ENCODE measurements around the gene FOXJ1. TPM values are rescaled to one million over a fixed set of nuclear protein-coding genes. Genes with fewer than 3 reads are reported as not detected.

Gene FOXJ1
- total RNA-seq, 1 donor from 2014 or later = under 0.01 TPM

DNA sequence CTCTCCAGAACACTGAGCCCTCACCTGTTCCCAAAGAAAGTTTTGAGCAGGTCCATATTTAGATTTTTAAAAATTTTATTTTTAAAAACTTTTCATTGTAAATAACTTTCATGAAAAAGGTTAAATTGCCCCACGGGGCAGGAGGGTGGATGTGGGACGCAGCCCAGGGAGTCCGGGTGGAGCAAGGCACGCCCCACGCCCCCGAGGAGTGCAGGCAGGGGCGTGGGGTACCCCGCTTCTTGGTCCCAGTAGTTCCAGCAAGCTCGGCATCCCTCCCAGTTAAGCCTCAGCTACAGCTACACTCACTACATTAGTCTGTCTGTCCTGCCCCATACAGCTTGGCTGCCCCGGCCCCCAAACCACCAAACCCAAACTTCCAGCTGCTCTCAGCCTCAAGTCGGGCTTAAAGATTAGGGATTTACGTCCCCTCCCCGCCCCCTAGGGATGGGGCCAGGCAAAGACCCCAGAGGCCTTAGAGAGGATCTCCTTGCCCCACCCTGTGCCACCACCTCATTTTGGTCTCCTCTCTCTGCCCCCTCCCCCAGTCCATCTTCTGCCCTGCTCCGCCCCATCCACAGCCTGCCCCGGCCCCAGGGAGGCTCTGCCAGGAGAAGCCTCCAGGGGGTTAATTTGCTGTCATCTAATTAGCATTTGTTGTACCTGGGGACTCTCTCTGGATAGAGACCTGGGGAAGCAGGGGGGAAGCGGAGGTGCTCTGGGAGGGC, 4.6 kb downstream of the FOXJ1 start:
- H3K9ac ChIP-seq (ENCODE audit: low read depth in 1 of 3, low read length in 3 of 3) = no peak overlapping the region
- H3K27ac ChIP-seq (ENCODE audit: low read depth, low read length) = no peak overlapping the region
- peaks cover 75 to 80% (median 79%) of the 10 kb centered on the region in 3 donors for H3K27me3 ChIP-seq (ENCODE audit: control insufficient read depth in 3 of 3, insufficient read depth in 3 of 3, low read length in 3 of 3)
- H3K4me1 ChIP-seq (ENCODE audit: control insufficient read depth in 3 of 3, insufficient read depth in 3 of 3, low read length in 3 of 3) = peaks cover 6 to 15% (median 9%) of the 10 kb centered on the region in 3 donors
- no peak overlapping the region for H3K4me3 ChIP-seq (ENCODE audit: low read length in 3 of 3)
- no peaks in the 10 kb centered on the region for H3K9me3 ChIP-seq (ENCODE audit: control insufficient read depth in 3 of 3, low read length in 3 of 3)
- no peaks in the 10 kb centered on the region for H3K36me3 ChIP-seq (ENCODE audit: control insufficient read depth in 3 of 3, insufficient read depth in 3 of 3, low read length in 3 of 3)

DNA sequence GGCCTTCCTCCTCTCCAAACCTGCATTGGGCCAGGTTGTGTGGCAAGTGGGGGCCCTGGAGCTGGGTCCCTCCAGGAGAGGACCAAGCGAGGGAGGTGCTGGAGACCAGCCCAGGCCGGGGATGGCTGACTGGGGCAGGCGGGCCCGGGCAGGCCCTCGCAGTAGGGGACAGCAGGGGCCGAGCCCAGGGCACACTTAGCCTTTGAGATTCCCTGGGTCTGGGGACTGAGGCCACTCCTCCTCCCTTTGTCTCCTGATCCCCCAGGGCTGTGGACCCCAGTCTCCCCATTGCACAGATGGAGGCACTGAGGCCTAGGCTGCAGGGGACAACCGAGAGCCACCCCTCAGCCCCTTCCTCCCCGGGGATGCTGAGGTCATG, 5.2 kb downstream of the FOXJ1 start:
- peaks cover 5 to 11% (median 6%) of the 10 kb centered on the region in 3 donors for H3K4me1 ChIP-seq (ENCODE audit: control insufficient read depth in 3 of 3, insufficient read depth in 3 of 3, low read length in 3 of 3)
- no peak overlapping the region for H3K9ac ChIP-seq (ENCODE audit: low read depth in 1 of 3, low read length in 3 of 3)
- H3K27ac ChIP-seq (ENCODE audit: low read depth, low read length) = no peak overlapping the region
- H3K4me3 ChIP-seq (ENCODE audit: low read length in 3 of 3) = no peak overlapping the region
- H3K9me3 ChIP-seq (ENCODE audit: control insufficient read depth in 3 of 3, low read length in 3 of 3) = no peaks in the 10 kb centered on the region
- no peaks in the 10 kb centered on the region for H3K36me3 ChIP-seq (ENCODE audit: control insufficient read depth in 3 of 3, insufficient read depth in 3 of 3, low read length in 3 of 3)
- peaks cover 74 to 85% (median 82%) of the 10 kb centered on the region in 3 donors for H3K27me3 ChIP-seq (ENCODE audit: control insufficient read depth in 3 of 3, insufficient read depth in 3 of 3, low read length in 3 of 3)

DNA sequence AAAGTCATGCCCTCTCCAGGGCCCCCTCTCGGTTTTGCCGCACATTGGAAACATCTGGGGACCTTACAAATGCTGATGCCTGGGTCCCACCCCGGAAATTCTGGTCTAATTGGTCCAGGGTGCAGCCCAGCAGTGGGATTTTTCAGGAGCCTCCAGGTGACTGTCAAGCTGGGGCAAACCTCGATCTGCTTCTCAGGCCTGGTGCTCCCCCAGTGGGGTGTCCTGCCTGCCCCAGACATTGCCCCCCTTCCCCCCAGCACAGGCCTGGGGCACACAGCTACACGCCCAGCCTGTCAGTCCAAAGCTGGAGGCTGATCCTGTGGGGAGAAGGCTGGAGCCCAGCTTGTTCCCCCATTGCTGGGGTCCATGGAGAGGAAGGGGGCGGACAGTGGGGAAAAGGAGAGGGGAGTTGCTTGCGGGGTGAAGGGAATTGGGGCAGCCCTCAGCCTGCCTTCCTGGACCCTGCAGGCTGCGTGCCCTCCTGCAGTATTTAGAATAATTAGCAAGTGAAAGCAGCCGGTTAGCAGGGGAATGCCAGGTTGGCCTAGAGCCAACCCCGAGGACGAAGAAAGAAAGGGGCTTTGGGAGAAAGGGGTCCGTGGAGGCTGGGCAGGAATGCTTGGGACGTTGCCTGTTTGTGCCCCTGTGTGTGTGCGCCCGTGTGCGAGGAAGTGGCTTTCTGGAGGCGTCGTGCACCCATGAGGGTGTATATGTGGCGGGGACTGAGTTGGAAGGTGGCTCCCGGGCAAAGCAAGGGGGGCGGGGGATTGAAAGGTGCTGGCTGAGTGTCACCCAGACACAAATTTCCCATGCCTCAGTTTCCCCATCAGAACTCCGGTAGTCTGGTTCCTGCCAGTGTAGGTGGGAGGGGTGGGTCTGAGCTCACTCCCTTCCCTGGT, 5.9 kb downstream of the FOXJ1 start:
- Histone ChIP-seq H3K27ac (ENCODE audit: low read depth, low read length) (no peak overlapping the region), H3K27me3 (ENCODE audit: control insufficient read depth in 3 of 3, insufficient read depth in 3 of 3, low read length in 3 of 3) (peaks cover 68 to 89% (median 76%) of the 10 kb centered on the region in 3 donors), H3K4me1 (ENCODE audit: control insufficient read depth in 3 of 3, insufficient read depth in 3 of 3, low read length in 3 of 3) (peaks cover 2 to 8% (median 6%) of the 10 kb centered on the region in 3 donors), H3K9ac (ENCODE audit: low read depth in 1 of 3, low read length in 3 of 3) (no peak overlapping the region), H3K9me3 (ENCODE audit: control insufficient read depth in 3 of 3, low read length in 3 of 3) (no peaks in the 10 kb centered on the region), H3K4me3 (ENCODE audit: low read length in 3 of 3) (no peak overlapping the region), H3K36me3 (ENCODE audit: control insufficient read depth in 3 of 3, insufficient read depth in 3 of 3, low read length in 3 of 3) (no peaks in the 10 kb centered on the region)

DNA sequence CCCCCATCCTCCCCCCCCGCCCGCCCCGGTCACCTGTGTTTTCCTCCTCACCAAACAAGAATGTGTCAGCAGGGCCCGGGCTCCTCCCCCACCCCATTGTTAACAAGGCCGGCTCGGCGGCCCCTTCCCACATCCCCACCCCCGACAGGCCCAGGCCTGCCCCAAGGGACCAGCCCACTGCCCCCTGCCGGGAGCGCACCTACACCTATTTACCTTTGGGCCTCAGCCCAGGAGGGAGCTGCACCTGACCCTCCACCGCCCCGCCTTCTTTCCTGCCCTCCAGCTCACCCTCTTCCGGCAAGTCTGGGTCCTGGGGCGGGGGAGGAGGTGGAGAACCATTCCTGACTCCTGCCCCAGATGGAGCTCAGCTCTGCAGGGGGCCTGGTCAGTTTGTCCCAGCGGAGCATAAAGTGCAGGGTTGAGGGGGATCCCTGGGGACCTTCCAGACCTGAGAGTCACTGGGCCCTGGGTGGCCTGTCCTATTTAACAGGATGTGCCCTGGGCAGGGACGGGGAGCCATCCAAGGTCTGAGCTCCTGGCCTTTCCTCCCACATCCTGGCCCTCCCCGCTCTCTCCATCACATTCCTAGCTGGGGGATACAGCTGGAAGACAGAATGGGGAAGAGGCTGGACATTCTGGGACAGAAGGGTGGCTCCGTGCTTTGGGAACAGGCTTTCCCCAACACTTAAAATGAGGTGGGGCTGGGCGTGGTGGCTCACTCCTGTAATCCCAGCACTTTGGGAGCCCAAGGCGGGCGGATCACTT, 8.3 kb downstream of the FOXJ1 start:
- no peak overlapping the region for H3K27ac ChIP-seq (ENCODE audit: low read depth, low read length)
- no peaks in the 10 kb centered on the region for H3K36me3 ChIP-seq (ENCODE audit: control insufficient read depth in 3 of 3, insufficient read depth in 3 of 3, low read length in 3 of 3)
- H3K4me3 ChIP-seq (ENCODE audit: low read length in 3 of 3) = no peak overlapping the region
- no peak overlapping the region for H3K9ac ChIP-seq (ENCODE audit: low read depth in 1 of 3, low read length in 3 of 3)
- peaks cover 46 to 68% (median 52%) of the 10 kb centered on the region in 3 donors for H3K27me3 ChIP-seq (ENCODE audit: control insufficient read depth in 3 of 3, insufficient read depth in 3 of 3, low read length in 3 of 3)
- H3K9me3 ChIP-seq (ENCODE audit: control insufficient read depth in 3 of 3, low read length in 3 of 3) = no peaks in the 10 kb centered on the region
- peaks cover 0 to under 1% (median 0%) of the 10 kb centered on the region in 3 donors for H3K4me1 ChIP-seq (ENCODE audit: control insufficient read depth in 3 of 3, insufficient read depth in 3 of 3, low read length in 3 of 3)

DNA sequence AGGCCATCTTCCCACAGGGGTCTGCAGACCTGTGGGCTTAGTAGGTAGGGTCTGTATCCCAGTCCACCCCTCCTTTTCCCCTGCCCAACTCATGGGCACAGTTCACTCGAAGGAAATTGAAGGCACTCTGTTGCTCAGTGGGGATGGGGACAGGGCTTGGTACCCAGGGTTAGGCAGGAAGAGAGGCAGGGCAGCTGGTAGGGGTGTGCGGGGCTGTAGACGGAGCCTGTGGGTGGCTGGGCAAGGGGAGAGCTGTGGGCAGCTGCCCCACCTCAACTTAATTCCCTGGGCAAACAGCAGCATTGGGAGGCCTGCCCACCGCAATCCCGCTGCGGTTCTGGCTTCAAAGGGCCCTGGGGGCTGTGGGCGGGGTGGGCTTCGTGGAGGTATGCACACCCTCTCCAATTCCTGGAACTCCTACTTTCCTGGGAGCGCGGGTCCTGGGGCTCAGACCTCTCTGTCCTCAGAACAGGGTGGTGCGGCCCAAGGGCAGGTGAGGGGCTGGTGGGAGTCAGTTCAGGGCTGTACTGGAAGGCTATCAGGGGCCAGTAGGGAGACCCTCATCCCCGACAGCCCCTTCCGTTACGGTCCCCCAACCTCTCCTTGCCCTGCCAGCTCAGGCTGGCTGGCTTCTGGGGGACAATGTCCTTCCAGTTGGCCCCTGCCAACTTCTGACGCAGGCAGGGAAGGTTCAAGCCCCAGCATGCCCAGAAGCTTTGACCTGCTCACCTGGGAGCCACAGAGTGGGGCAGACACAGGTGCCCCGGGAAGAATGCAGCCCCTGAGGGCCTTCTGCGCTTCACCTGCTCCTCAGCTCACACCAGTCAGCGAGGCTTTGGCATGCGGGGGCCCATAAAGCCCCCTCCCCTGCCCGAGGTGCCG, 9.1 kb downstream of the FOXJ1 start:
- Histone ChIP-seq H3K9ac (ENCODE audit: low read depth in 1 of 3, low read length in 3 of 3) (no peak overlapping the region), H3K4me3 (ENCODE audit: low read length in 3 of 3) (no peak overlapping the region), H3K36me3 (ENCODE audit: control insufficient read depth in 3 of 3, insufficient read depth in 3 of 3, low read length in 3 of 3) (no peaks in the 10 kb centered on the region), H3K4me1 (ENCODE audit: control insufficient read depth in 3 of 3, insufficient read depth in 3 of 3, low read length in 3 of 3) (no peaks in the 10 kb centered on the region), H3K9me3 (ENCODE audit: control insufficient read depth in 3 of 3, low read length in 3 of 3) (no peaks in the 10 kb centered on the region), H3K27me3 (ENCODE audit: control insufficient read depth in 3 of 3, insufficient read depth in 3 of 3, low read length in 3 of 3) (peaks cover 38 to 60% (median 44%) of the 10 kb centered on the region in 3 donors), H3K27ac (ENCODE audit: low read depth, low read length) (no peak overlapping the region)

DNA sequence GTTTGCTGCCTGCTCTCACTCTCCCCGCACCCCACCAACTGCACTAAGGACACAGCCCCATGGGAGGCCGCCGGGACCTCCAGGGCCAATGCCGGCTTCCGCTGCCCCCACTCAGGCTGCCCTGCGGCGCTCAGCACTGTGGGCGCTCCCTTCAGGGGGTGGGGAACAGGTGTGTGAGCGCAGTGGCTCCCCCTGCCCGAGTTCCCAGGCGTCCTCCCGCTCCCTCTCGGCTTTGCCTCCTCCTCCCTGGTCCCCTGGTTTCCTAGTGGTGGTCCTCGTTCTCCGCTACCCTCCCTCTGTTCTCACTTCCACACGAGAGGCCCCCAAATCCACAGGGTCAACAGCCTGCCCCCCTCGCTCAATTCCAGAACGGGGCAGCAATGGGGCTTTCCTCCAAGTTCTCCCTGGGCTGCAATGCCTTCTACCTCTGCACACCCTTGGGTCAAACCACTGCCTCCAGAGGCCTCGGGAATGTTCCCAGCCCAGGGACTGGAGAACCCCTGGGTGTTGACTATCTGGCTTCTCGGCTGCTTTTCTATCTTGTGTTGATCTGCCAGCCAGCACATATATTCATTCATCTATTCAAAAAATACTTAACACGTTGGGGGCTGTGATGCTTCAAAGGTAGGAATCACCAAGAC, 9.9 kb downstream of the FOXJ1 start:
- H3K9me3 ChIP-seq (ENCODE audit: control insufficient read depth in 3 of 3, low read length in 3 of 3) = no peaks in the 10 kb centered on the region
- no peak overlapping the region for H3K9ac ChIP-seq (ENCODE audit: low read depth in 1 of 3, low read length in 3 of 3)
- no peak overlapping the region for H3K27ac ChIP-seq (ENCODE audit: low read depth, low read length)
- no peaks in the 10 kb centered on the region for H3K36me3 ChIP-seq (ENCODE audit: control insufficient read depth in 3 of 3, insufficient read depth in 3 of 3, low read length in 3 of 3)
- no peak overlapping the region for H3K4me3 ChIP-seq (ENCODE audit: low read length in 3 of 3)
- H3K27me3 ChIP-seq (ENCODE audit: control insufficient read depth in 3 of 3, insufficient read depth in 3 of 3, low read length in 3 of 3) = peaks cover 32 to 54% (median 38%) of the 10 kb centered on the region in 3 donors
- H3K4me1 ChIP-seq (ENCODE audit: control insufficient read depth in 3 of 3, insufficient read depth in 3 of 3, low read length in 3 of 3) = no peaks in the 10 kb centered on the region

DNA sequence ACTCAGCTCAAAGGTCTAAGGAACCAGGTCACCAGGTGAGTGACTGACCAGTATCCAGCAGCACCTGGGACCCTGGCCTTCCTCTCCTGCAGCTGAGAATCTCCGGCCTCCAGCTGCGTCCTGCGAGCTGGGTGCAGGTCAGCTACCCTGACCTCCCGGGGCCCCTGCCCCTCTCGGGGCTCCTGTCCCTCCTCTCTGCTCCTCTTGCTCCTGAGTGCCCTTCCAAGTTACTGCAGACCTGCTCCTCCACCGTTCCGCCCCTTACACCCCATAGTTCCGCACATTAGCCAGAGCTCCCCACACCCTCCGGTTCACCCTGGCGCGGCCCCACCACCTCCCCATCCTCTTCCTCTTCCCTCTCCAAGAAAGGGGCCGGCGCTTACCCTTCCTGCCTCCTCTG, 10.6 kb downstream of the FOXJ1 start:
- no peaks in the 10 kb centered on the region for H3K9me3 ChIP-seq (ENCODE audit: control insufficient read depth in 3 of 3, low read length in 3 of 3)
- no peak overlapping the region for H3K27ac ChIP-seq (ENCODE audit: low read depth, low read length)
- H3K27me3 ChIP-seq (ENCODE audit: control insufficient read depth in 3 of 3, insufficient read depth in 3 of 3, low read length in 3 of 3) = peaks cover 27 to 48% (median 32%) of the 10 kb centered on the region in 3 donors
- H3K36me3 ChIP-seq (ENCODE audit: control insufficient read depth in 3 of 3, insufficient read depth in 3 of 3, low read length in 3 of 3) = no peaks in the 10 kb centered on the region
- H3K4me1 ChIP-seq (ENCODE audit: control insufficient read depth in 3 of 3, insufficient read depth in 3 of 3, low read length in 3 of 3) = no peaks in the 10 kb centered on the region
- H3K4me3 ChIP-seq (ENCODE audit: low read length in 3 of 3) = no peak overlapping the region
- no peak overlapping the region for H3K9ac ChIP-seq (ENCODE audit: low read depth in 1 of 3, low read length in 3 of 3)

DNA sequence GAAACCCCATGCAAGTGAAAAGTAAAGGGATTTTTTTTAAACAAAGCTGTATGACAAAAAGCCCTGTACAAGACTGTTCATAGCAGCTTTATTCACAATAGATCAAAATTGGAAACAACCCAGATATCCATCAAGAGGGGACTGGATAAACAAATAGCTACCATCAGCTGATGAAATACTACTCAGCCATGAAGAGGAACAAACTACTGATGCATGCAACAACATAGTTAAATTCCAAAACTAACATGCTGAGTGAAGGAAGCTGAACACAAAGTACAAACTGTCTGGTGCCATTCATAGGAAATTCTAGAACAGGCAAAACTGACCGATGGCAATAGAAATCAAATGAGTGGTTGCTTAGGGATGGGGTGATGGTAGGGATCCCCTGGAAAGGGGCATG, 15.1 kb downstream of the FOXJ1 start:
- H3K9ac ChIP-seq (ENCODE audit: low read depth in 1 of 3, low read length in 3 of 3) = no peak overlapping the region
- H3K9me3 ChIP-seq (ENCODE audit: control insufficient read depth in 3 of 3, low read length in 3 of 3) = no peaks in the 10 kb centered on the region
- H3K4me1 ChIP-seq (ENCODE audit: control insufficient read depth in 3 of 3, insufficient read depth in 3 of 3, low read length in 3 of 3) = peaks cover 3 to 5% (median 5%) of the 10 kb centered on the region in 3 donors
- H3K27ac ChIP-seq (ENCODE audit: low read depth, low read length) = no peak overlapping the region
- H3K4me3 ChIP-seq (ENCODE audit: low read length in 3 of 3) = no peak overlapping the region
- peaks cover 0 to 11% (median 2%) of the 10 kb centered on the region in 3 donors for H3K27me3 ChIP-seq (ENCODE audit: control insufficient read depth in 3 of 3, insufficient read depth in 3 of 3, low read length in 3 of 3)
- H3K36me3 ChIP-seq (ENCODE audit: control insufficient read depth in 3 of 3, insufficient read depth in 3 of 3, low read length in 3 of 3) = no peaks in the 10 kb centered on the region

DNA sequence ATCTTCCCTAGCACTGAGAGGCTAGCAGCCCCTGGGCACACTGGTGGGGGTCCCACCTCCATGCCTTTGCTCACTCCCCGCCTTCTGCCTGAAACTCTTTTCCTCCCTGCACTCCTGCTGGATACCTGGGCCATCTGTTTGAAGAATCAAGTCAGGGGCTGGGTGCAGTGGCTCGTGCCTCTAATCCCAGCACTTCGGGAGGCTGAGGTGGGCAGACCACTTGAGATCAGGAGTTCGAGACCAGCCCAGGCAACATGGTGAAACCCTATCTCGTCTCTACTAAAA, 15.7 kb downstream of the FOXJ1 start:
- H3K4me3 ChIP-seq (ENCODE audit: low read length in 3 of 3) = no peak overlapping the region
- H3K36me3 ChIP-seq (ENCODE audit: control insufficient read depth in 3 of 3, insufficient read depth in 3 of 3, low read length in 3 of 3) = no peaks in the 10 kb centered on the region
- H3K9me3 ChIP-seq (ENCODE audit: control insufficient read depth in 3 of 3, low read length in 3 of 3) = no peaks in the 10 kb centered on the region
- no peak overlapping the region for H3K9ac ChIP-seq (ENCODE audit: low read depth in 1 of 3, low read length in 3 of 3)
- H3K27ac ChIP-seq (ENCODE audit: low read depth, low read length) = no peak overlapping the region
- H3K27me3 ChIP-seq (ENCODE audit: control insufficient read depth in 3 of 3, insufficient read depth in 3 of 3, low read length in 3 of 3) = peaks cover 0 to 5% (median 0%) of the 10 kb centered on the region in 3 donors
- H3K4me1 ChIP-seq (ENCODE audit: control insufficient read depth in 3 of 3, insufficient read depth in 3 of 3, low read length in 3 of 3) = peaks cover 3 to 5% (median 5%) of the 10 kb centered on the region in 3 donors
